Measurements from ENCODE around the gene ADM5.

The ADM5 gene

GRCh38 chr19:49684251-49684982 is 5.0 kb upstream of the ADM5 start:
- peak; percentile 86 for TF ChIP-seq CTCF (IDR thresholded peaks at IDR 0.05; ENCODE audit: insufficient read depth, low read length, poor library complexity, severe bottlenecking)
- no peak for DNase-seq (ENCODE audit: extremely low read depth, insufficient read length)
- Histone ChIP-seq H3K27me3 (replicated peaks; ENCODE audit: control insufficient read depth, insufficient read depth, low read length) (no peaks in the 10 kb centered on the region), H3K36me3 (ENCODE audit: control insufficient read depth, insufficient read depth, low read length) (peaks cover 44% of the 10 kb centered on the region), H3K4me3 (replicated peaks; ENCODE audit: low read depth, low read length) (no peak overlapping the region)

DNA sequence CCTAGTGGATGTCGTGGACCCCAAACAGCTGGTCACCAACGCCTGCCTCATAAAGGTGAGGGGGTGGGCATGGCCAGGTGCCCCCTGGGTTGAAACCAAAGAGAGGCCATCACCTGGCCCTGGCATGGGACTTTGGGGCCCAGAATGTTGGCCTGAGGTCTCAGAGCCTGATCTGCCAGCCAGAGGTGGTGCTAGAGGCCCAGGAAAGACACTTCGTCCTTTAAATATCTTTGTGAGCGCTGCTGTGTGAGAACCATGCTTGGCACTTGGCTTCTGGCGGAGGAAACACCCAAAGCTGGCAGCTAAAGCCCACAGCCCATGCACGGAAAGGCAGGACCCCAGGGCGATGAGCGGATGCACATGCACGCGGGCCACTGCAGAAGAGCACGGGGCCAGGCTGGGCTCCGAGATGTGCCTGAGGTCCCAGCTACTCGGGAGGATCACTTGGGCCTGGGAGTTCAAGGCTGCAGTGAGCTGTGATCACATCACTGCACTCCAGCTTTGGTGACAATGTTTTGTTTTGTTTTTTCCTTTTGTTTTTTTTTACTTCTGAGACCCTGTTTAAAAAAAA is 4.3 kb upstream of the ADM5 start:
- TF ChIP-seq CTCF (IDR thresholded peaks at IDR 0.05; ENCODE audit: insufficient read depth, low read length, poor library complexity, severe bottlenecking), result no peak
- Histone ChIP-seq H3K4me3 (replicated peaks; ENCODE audit: low read depth, low read length) (no peak overlapping the region), H3K36me3 (ENCODE audit: control insufficient read depth, insufficient read depth, low read length) (peaks cover 44% of the 10 kb centered on the region), H3K27me3 (replicated peaks; ENCODE audit: control insufficient read depth, insufficient read depth, low read length) (no peaks in the 10 kb centered on the region)
- no peak for DNase-seq (ENCODE audit: extremely low read depth, insufficient read length)

- no peak for DNase-seq (ENCODE audit: extremely low read depth, insufficient read length)
- Histone ChIP-seq H3K27me3 (replicated peaks; ENCODE audit: control insufficient read depth, insufficient read depth, low read length) (no peaks in the 10 kb centered on the region), H3K4me3 (replicated peaks; ENCODE audit: low read depth, low read length) (no peak overlapping the region), H3K36me3 (ENCODE audit: control insufficient read depth, insufficient read depth, low read length) (peaks cover 44% of the 10 kb centered on the region)
- no peak for TF ChIP-seq CTCF (IDR thresholded peaks at IDR 0.05; ENCODE audit: insufficient read depth, low read length, poor library complexity, severe bottlenecking)
Observed at GRCh38 chr19:49685845-49686332, 3.5 kb upstream of the ADM5 start.

- Histone ChIP-seq H3K27me3 (replicated peaks; ENCODE audit: control insufficient read depth, insufficient read depth, low read length) (no peaks in the 10 kb centered on the region), H3K36me3 (ENCODE audit: control insufficient read depth, insufficient read depth, low read length) (peaks cover 41% of the 10 kb centered on the region)
- DNase-seq (ENCODE audit: extremely low read depth, insufficient read length), result no peak
Observed at GRCh38 chr19:49686503-49687088, 2.8 kb upstream of the ADM5 start.

GRCh38 chr19:49687150-49687549 is 2.2 kb upstream of the ADM5 start:
- Histone ChIP-seq H3K4me3 (replicated peaks; ENCODE audit: low read depth, low read length) (no peak overlapping the region), H3K27me3 (replicated peaks; ENCODE audit: control insufficient read depth, insufficient read depth, low read length) (no peaks in the 10 kb centered on the region), H3K36me3 (ENCODE audit: control insufficient read depth, insufficient read depth, low read length) (peaks cover 36% of the 10 kb centered on the region)
- no peak for TF ChIP-seq CTCF (IDR thresholded peaks at IDR 0.05; ENCODE audit: insufficient read depth, low read length, poor library complexity, severe bottlenecking)
- no peak for DNase-seq (ENCODE audit: extremely low read depth, insufficient read length)

More at GRCh38 chr19:49686503-49687088, 2.8 kb upstream of the ADM5 start:
- no peak for TF ChIP-seq CTCF (IDR thresholded peaks at IDR 0.05; ENCODE audit: insufficient read depth, low read length, poor library complexity, severe bottlenecking)
- H3K4me3 ChIP-seq (replicated peaks; ENCODE audit: low read depth, low read length), result no peak overlapping the region
